Neural cell (in vitro differentiated cells): ENCODE data around the gene KDM4C.

Experiments used
- EP300 ChIP-seq: fragments of 450-650 bp; conservative IDR thresholded peaks from 2 replicates; pipeline ENCODE4 v1.6.1; 2014; ENCODE audit warnings: antibody characterized with exemption, mild to moderate bottlenecking, moderate library complexity; ENCODE audit not compliant: poor library complexity, severe bottlenecking
- EZH2 ChIP-seq: fragments of 200-600, 300-800 bp; shearing (Covaris generic), sonication (generic); IDR thresholded peaks from 2 replicates; pipeline ENCODE4 v1.6.1; 2014; ENCODE audit warnings: antibody characterized with exemption, low read length, borderline replicate concordance, mild to moderate bottlenecking; ENCODE audit not compliant: insufficient read depth, poor library complexity, severe bottlenecking
- RAD21 ChIP-seq: fragments of 450-650 bp; conservative IDR thresholded peaks from 2 replicates; pipeline ENCODE4 v1.6.1; 2014; ENCODE audit warnings: antibody characterized with exemption, mild to moderate bottlenecking, moderate library complexity
- SMC3 ChIP-seq: fragments of 450-650 bp; conservative IDR thresholded peaks from 2 replicates; pipeline ENCODE4 v1.6.1; 2014; ENCODE audit warnings: antibody characterized with exemption, mild to moderate bottlenecking, moderate library complexity; ENCODE audit not compliant: poor library complexity
- TF ChIP-seq, protein P1 (sequence below): fragments of 450-650 bp; IDR thresholded peaks from 2 replicates; pipeline ENCODE4 v1.5.1; 2014; ENCODE audit warnings: antibody characterized with exemption, mild to moderate bottlenecking, moderate library complexity; ENCODE audit not compliant: poor library complexity, severe bottlenecking

GRCh38 chr9:7148243-7148765 is 390.5 kb downstream of the KDM4C start:
- TF ChIP-seq, protein P1, sequence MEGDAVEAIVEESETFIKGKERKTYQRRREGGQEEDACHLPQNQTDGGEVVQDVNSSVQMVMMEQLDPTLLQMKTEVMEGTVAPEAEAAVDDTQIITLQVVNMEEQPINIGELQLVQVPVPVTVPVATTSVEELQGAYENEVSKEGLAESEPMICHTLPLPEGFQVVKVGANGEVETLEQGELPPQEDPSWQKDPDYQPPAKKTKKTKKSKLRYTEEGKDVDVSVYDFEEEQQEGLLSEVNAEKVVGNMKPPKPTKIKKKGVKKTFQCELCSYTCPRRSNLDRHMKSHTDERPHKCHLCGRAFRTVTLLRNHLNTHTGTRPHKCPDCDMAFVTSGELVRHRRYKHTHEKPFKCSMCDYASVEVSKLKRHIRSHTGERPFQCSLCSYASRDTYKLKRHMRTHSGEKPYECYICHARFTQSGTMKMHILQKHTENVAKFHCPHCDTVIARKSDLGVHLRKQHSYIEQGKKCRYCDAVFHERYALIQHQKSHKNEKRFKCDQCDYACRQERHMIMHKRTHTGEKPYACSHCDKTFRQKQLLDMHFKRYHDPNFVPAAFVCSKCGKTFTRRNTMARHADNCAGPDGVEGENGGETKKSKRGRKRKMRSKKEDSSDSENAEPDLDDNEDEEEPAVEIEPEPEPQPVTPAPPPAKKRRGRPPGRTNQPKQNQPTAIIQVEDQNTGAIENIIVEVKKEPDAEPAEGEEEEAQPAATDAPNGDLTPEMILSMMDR: no peak
- no peak for TF ChIP-seq EP300
- TF ChIP-seq RAD21: no peak
- TF ChIP-seq SMC3: no peak
- no peak for TF ChIP-seq EZH2
